IMR-90 (cell line): ENCODE measurements around the gene PDC. TPM values are rescaled to one million over a fixed set of nuclear protein-coding genes. Genes with fewer than 3 reads are reported as not detected.

Source experiments
- ATAC-seq: fragments of 200-7000 bp; cut with Tn5 transposase; 2 replicates; pipeline ENCODE4 v1.9.1; 2020; ENCODE audit warnings: low read depth, mild to moderate bottlenecking, moderate library complexity
- BruUV-seq: library from RNA; stranded (reverse); fragments of 400-500 nt; replicated peaks from 2 replicates; lab custom pipeline; 2021; lab: Mats Ljungman, UMichigan
- CTCF ChIA-PET: fragments of 300-600 bp; formaldehyde crosslinking; extraction: SDS; loops from one replicate; lab custom pipeline; 2021; ENCODE audit warnings: antibody characterized with exemption; lab: Yijun Ruan, JAX
- POLR2A ChIA-PET: fragments of 300-600 bp; sonication (Branson Sonifier 250); formaldehyde crosslinking; loops from one replicate; lab custom pipeline; 2022; ENCODE audit warnings: antibody characterized with exemption; ENCODE audit not compliant: unreplicated experiment; lab: Charles Lee
- DNase-seq: peaks from one replicate; pipeline ENCODE4 v3.0.0; 2013
- H2AFZ ChIP-seq: replicated peaks from 2 replicates; pipeline ENCODE3; 2013; ENCODE audit warnings: low read length, mild to moderate bottlenecking; ENCODE audit not compliant: poor library complexity
- H2AK5ac ChIP-seq: 2 replicates; pipeline ENCODE4 v1.6.1; 2013; ENCODE audit warnings: low read depth, low read length, inconsistent platforms
- H2AK9ac ChIP-seq: replicated peaks from 2 replicates; pipeline ENCODE3; 2013; ENCODE audit warnings: mild to moderate bottlenecking, low read depth, low read length, moderate library complexity; ENCODE audit not compliant: poor library complexity
- H2BK120ac ChIP-seq: 2 replicates; pipeline ENCODE4 v1.6.1; 2013; ENCODE audit warnings: low read depth, low read length, inconsistent platforms
- H2BK15ac ChIP-seq: 3 replicates; pipeline ENCODE4 v1.6.1; 2013; ENCODE audit warnings: low read depth, low read length, inconsistent platforms
- H2BK20ac ChIP-seq: 2 replicates; pipeline ENCODE4 v1.6.1; 2013; ENCODE audit warnings: low read depth, mild to moderate bottlenecking, inconsistent platforms, low read length, moderate library complexity
- H2BK5ac ChIP-seq: 2 replicates; pipeline ENCODE4 v1.6.1; 2013; ENCODE audit warnings: mild to moderate bottlenecking, low read depth, low read length, inconsistent platforms; ENCODE audit not compliant: poor library complexity, severe bottlenecking
- H3K14ac ChIP-seq: replicated peaks from 2 replicates; pipeline ENCODE4 v1.6.1; 2013; ENCODE audit warnings: low read depth, low read length, inconsistent platforms
- H3K18ac ChIP-seq: 2 replicates; pipeline ENCODE4 v1.6.1; 2013; ENCODE audit warnings: low read depth, low read length, control low read depth
- H3K23ac ChIP-seq: 2 replicates; pipeline ENCODE4 v1.6.1; 2013; ENCODE audit warnings: low read depth, low read length, inconsistent platforms
- H3K27ac ChIP-seq: 2 replicates; pipeline ENCODE4 v1.5.1; 2013; ENCODE audit warnings: mild to moderate bottlenecking, control low read depth, low read length; ENCODE audit not compliant: insufficient read depth
- H3K27me3 ChIP-seq: 2 replicates; pipeline ENCODE4 v1.6.1; 2013; ENCODE audit warnings: low read length; ENCODE audit not compliant: control insufficient read depth, insufficient read depth
- H3K36me3 ChIP-seq: 2 replicates; pipeline ENCODE4 v1.6.1; 2013; ENCODE audit warnings: low read length, mixed read lengths; ENCODE audit not compliant: control insufficient read depth, insufficient read depth
- H3K4ac ChIP-seq: 2 replicates; pipeline ENCODE4 v1.6.1; 2013; ENCODE audit warnings: low read depth, low read length, inconsistent platforms
- H3K4me1 ChIP-seq: 2 replicates; pipeline ENCODE4 v1.6.1; 2013; ENCODE audit warnings: low read length, mixed read lengths; ENCODE audit not compliant: control insufficient read depth, insufficient read depth
- H3K4me2 ChIP-seq: 2 replicates; pipeline ENCODE4 v1.6.1; 2013; ENCODE audit warnings: low read depth, mild to moderate bottlenecking, control low read depth, low read length, moderate library complexity
- H3K4me3 ChIP-seq: 2 replicates; pipeline ENCODE4 v1.5.1; 2013; ENCODE audit warnings: low read depth, mild to moderate bottlenecking, control low read depth, low read length, moderate library complexity; ENCODE audit not compliant: insufficient read depth
- H3K56ac ChIP-seq: 2 replicates; pipeline ENCODE4 v1.6.1; 2013; ENCODE audit warnings: low read length, inconsistent platforms; ENCODE audit not compliant: insufficient read depth; ENCODE audit errors: extremely low read depth
- H3K79me1 ChIP-seq, 2 experiments: 2 replicates each; pipeline ENCODE4 v1.6.1; 2013; ENCODE audit warnings: low read length in 2 of 2, inconsistent platforms in 1 of 2, low read depth in 1 of 2
- H3K9ac ChIP-seq: 2 replicates; pipeline ENCODE4 v1.6.1; 2013; ENCODE audit warnings: low read depth, low read length, control low read depth
- H3K9me1 ChIP-seq: 2 replicates; pipeline ENCODE4 v1.6.1; 2013; ENCODE audit warnings: low read length, inconsistent platforms; ENCODE audit not compliant: insufficient read depth
- H3K9me3 ChIP-seq: 2 replicates; pipeline ENCODE4 v1.6.1; 2013; ENCODE audit warnings: low read length; ENCODE audit not compliant: control insufficient read depth, insufficient read depth
- H4K20me1 ChIP-seq: 2 replicates; pipeline ENCODE4 v1.6.1; 2013; ENCODE audit warnings: low read length, inconsistent platforms; ENCODE audit not compliant: insufficient read depth
- H4K5ac ChIP-seq: 2 replicates; pipeline ENCODE4 v1.6.1; 2013; ENCODE audit warnings: mild to moderate bottlenecking, low read depth, low read length, control low read depth
- H4K8ac ChIP-seq, 2 experiments: 2 replicates each; pipeline ENCODE4 v1.6.1; 2013; ENCODE audit warnings: low read depth in 2 of 2, low read length in 2 of 2, control low read depth in 1 of 2, inconsistent platforms in 1 of 2
- H4K91ac ChIP-seq: 2 replicates; pipeline ENCODE4 v1.6.1; 2013; ENCODE audit warnings: low read depth, low read length, inconsistent platforms; ENCODE audit not compliant: insufficient read depth
- BHLHE40 ChIP-seq: fragments of 150-350 bp; IDR thresholded peaks from 2 replicates; pipeline ENCODE4 v1.6.1; 2016; ENCODE audit warnings: mild to moderate bottlenecking, low read depth, low read length
- CEBPB ChIP-seq: IDR thresholded peaks from 2 replicates; pipeline ENCODE4 v1.6.1; 2012; ENCODE audit warnings: low read depth, low read length, improper control_type of control experiment
- CHD1 ChIP-seq: IDR thresholded peaks from 2 replicates; pipeline ENCODE4 v1.6.1; 2012; ENCODE audit warnings: low read depth, low read length, improper control_type of control experiment
- ELK1 ChIP-seq: fragments of 150-350 bp; IDR thresholded peaks from 2 replicates; pipeline ENCODE4 v1.6.1; 2016; ENCODE audit warnings: low read depth, mild to moderate bottlenecking, low read length, moderate library complexity, borderline replicate concordance
- FOS ChIP-seq: fragments of 150-350 bp; IDR thresholded peaks from 2 replicates; pipeline ENCODE4 v1.6.1; 2016; ENCODE audit warnings: low read depth, low read length
- MAFK ChIP-seq: IDR thresholded peaks from 2 replicates; pipeline ENCODE4 v1.6.1; 2012; ENCODE audit warnings: low read depth, low read length, improper control_type of control experiment
- MAZ ChIP-seq: IDR thresholded peaks from 2 replicates; pipeline ENCODE4 v1.6.1; 2012; ENCODE audit warnings: low read depth, mild to moderate bottlenecking, low read length, improper control_type of control experiment, moderate library complexity, borderline replicate concordance
- MXI1 ChIP-seq: IDR thresholded peaks from 2 replicates; pipeline ENCODE4 v1.6.1; 2012; ENCODE audit warnings: low read depth, mild to moderate bottlenecking, low read length, moderate library complexity, borderline replicate concordance
- NFE2L2 ChIP-seq: fragments of 150-350 bp; IDR thresholded peaks from 2 replicates; pipeline ENCODE4 v1.6.1; 2016; ENCODE audit warnings: low read depth, mild to moderate bottlenecking, low read length
- POLR2A ChIP-seq: IDR thresholded peaks from 2 replicates; pipeline ENCODE4 v1.6.1; 2012; ENCODE audit warnings: mild to moderate bottlenecking, low read depth, low read length
- RAD21 ChIP-seq: IDR thresholded peaks from 2 replicates; pipeline ENCODE4 v1.6.1; 2012; ENCODE audit warnings: low read length, improper control_type of control experiment
- RCOR1 ChIP-seq: IDR thresholded peaks from 2 replicates; pipeline ENCODE4 v1.6.1; 2012; ENCODE audit warnings: mild to moderate bottlenecking, low read length, improper control_type of control experiment; ENCODE audit not compliant: insufficient replicate concordance
- USF2 ChIP-seq: fragments of 150-350 bp; IDR thresholded peaks from 2 replicates; pipeline ENCODE4 v1.6.1; 2017; ENCODE audit warnings: mild to moderate bottlenecking, antibody characterized with exemption, low read length, low read depth
- WGBS, 2 experiments: methylation state at CpG; one replicate each; pipeline versions ENCODE4 v1.1.5 to v1.1.7; 2013; ENCODE audit warnings: missing lambda C conversion rate in 2 of 2; ENCODE audit not compliant: insufficient read length in 1 of 2; ENCODE audit errors: extremely low coverage in 2 of 2; 5-methylcytosine and 5-hydroxymethylcytosine counted together
- dilution Hi-C: fragments of 300-500 bp; cut with HindIII; formaldehyde crosslinking; loops from one replicate; pipeline ENCODE4 v1.14.3; 2018; ENCODE audit warnings: low sequenced_read_pairs; ENCODE audit not compliant: unreplicated experiment
- in situ Hi-C: fragments of 300-500 bp; cut with MboI; formaldehyde crosslinking; loops from 3 replicates; pipeline ENCODE4 v1.14.3; 2019; ENCODE audit warnings: low sequenced_read_pairs, inconsistent platforms, mixed read lengths
- intact Hi-C: fragments of 100-400 bp; cut with micrococcal nuclease; formaldehyde crosslinking; loops from 2 replicates; pipeline ENCODE4 v1.10.0; 2022
- polyA plus RNA-seq, 3 experiments: library from polyadenylated mRNA; depleted of rRNA; stranded (reverse); fragments of >200 nt; gene quantifications; 2 replicates each; pipeline ENCODE4 v1.2.3, GENCODE V29; 2012; ENCODE audit warnings: low replicate concordance in 1 of 3
- total RNA-seq: library from RNA; depleted of rRNA; stranded (reverse); fragments of >200 nt; gene quantifications from 2 replicates; pipeline ENCODE4 v1.2.3, GENCODE V29; 2012

The PDC gene
- total and polyA plus RNA-seq, 2 of the 4 experiments (the other 2 are of a cell fraction): not detected

GRCh38 chr1:186486061-186486460 is 25.1 kb upstream of the PDC start:
- no peaks in the 10 kb centered on the region for H3K9me3 ChIP-seq
- ChIA-PET POLR2A (no interaction called here), CTCF (no interaction called here)
- H4K8ac ChIP-seq: no peak overlapping the region
- no peak overlapping the region for H3K14ac ChIP-seq
- no peak overlapping the region for H2BK15ac ChIP-seq
- no peaks in the 10 kb centered on the region for H3K36me3 ChIP-seq
- H2BK5ac ChIP-seq: no peak overlapping the region
- no peak overlapping the region for H3K23ac ChIP-seq
- TF ChIP-seq POLR2A (no peak), CHD1 (no peak), BHLHE40 (no peak), RCOR1 (no peak), NFE2L2 (no peak), CEBPB (no peak), FOS (no peak), USF2 (no peak), RAD21 (no peak), ELK1 (no peak), MAFK (no peak), MAZ (no peak), MXI1 (no peak)
- no peak overlapping the region for H3K9ac ChIP-seq
- no peak for ATAC-seq
- H4K5ac ChIP-seq: no peak overlapping the region
- H3K4ac ChIP-seq: no peak overlapping the region
- no peaks in the 10 kb centered on the region for H4K20me1 ChIP-seq
- H2AFZ ChIP-seq: no peak overlapping the region
- H3K4me1 ChIP-seq: no peaks in the 10 kb centered on the region
- H3K9me1 ChIP-seq: no peaks in the 10 kb centered on the region
- no TSS peak for BruUV-seq
- dilution Hi-C loops: no loop called here
- no peaks in the 10 kb centered on the region for H3K79me1 ChIP-seq
- no peaks in the 10 kb centered on the region for H3K27me3 ChIP-seq
- H4K91ac ChIP-seq: no peak overlapping the region
- no peak overlapping the region for H3K56ac ChIP-seq
- in situ Hi-C loops: no loop called here
- no peak overlapping the region for H2BK20ac ChIP-seq
- no peak overlapping the region for H2AK9ac ChIP-seq
- DNase-seq: no peak
- intact Hi-C loops: no loop called here
- no peak overlapping the region for H2AK5ac ChIP-seq
- no peak overlapping the region for H3K18ac ChIP-seq
- no CpG with 5 or more reads among the region's 1 CpG for WGBS, 2 experiments
- no peak overlapping the region for H3K27ac ChIP-seq
- H3K4me2 ChIP-seq: no peak overlapping the region
- no peak overlapping the region for H2BK120ac ChIP-seq
- no peak overlapping the region for H3K4me3 ChIP-seq
